GM20431 (cell line): Measurements from ENCODE around the gene NSRP1.
"Not testable (repeated sequence)": the region's sequence is repeated elsewhere in the genome, so short reads cannot be mapped to it uniquely, and the experiment has no call there.

ENCODE experiments used
- in situ Hi-C: fragments of 300-500 bp; cut with MseI, MboI; formaldehyde crosslinking; loops from one replicate; pipeline ENCODE4 v1.15.0; 2020; ENCODE audit warnings: low sequenced_read_pairs; ENCODE audit not compliant: unreplicated experiment

NSRP1 gene

DNA sequence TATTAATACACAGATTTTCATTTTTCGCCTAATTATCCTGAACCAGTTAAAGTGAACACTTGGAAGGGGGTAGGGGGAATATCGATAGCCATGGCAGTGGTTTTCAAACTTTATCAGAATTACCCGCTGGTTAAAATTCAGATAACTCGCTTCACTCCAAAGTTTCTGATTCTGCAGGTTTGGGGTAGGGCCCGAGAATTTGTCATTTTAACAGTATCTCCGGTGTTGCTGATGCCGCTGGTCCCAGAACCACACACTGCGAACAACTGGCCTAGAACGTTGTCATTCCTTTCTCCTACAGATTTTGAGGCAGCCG lies 313 bp upstream of the NSRP1 start:
- in situ Hi-C loops: loop anchor here (25.0 kb wide), 1 partner anchor 221 kb away; the partner anchor contains the start of gene TMIGD1

- in situ Hi-C loops: loop anchor here (25.0 kb wide), 1 partner anchor 220 kb away; the partner anchor contains the start of gene TMIGD1
Observed at GRCh38 chr17:30117675-30118081, 1.1 kb downstream of the NSRP1 start.

- in situ Hi-C loops: loop anchor here (25.0 kb wide), 1 partner anchor 219 kb away; the partner anchor contains the start of gene TMIGD1
Observed at GRCh38 chr17:30118635-30119034, 2.0 kb downstream of the NSRP1 start.

- in situ Hi-C loops: loop anchor here (10.0 to 25.0 kb wide), 2 partner anchors 120 to 213 kb away; partner anchors contain the start of gene TMIGD1
Observed at GRCh38 chr17:30124273-30124796, 7.7 kb downstream of the NSRP1 start.

DNA sequence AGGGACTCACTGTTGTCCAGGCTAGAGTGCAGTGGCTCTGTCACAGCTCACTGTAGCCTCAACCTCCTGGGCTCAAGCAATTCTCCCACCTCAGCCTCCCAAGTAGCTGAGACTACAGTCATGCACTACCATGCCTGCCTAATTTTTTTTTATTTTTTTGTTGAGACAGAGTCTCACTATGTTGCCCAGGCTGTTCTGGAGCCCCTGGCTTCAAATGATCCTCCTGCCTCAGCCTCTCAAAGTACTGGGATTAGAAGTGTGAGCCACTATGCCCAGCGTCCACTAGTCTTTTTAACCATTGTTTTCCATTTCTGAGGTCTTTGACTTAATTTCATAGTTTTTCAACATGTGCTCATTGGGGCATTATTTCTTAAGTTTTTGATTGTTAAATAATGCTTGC lies 13.5 kb downstream of the NSRP1 start:
- in situ Hi-C loops: no loop called here

GRCh38 chr17:30132615-30133014 lies 16.0 kb downstream of the NSRP1 start:
- in situ Hi-C loops: no loop called here

DNA sequence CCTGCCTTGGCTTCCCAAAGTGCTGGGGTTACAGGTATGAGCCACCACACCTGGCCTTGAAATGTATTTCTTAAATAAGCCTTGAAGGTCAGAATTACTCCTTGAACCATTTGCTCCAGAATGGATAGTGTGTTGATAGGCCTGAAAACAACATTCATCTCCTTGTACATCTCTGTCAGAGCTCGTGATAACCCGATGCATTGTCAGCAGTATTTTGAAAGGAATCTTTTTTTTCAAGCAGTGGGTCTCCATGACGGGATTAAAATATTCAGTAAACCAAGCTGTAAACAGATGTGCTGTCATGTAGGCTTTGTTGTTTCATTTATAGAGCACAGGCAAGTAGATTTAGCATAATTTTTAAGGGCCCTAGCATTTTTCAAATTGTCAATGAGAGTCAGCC lies 16.6 kb downstream of the NSRP1 start:
- in situ Hi-C loops: no loop called here

GRCh38 chr17:30134551-30134950 lies 17.9 kb downstream of the NSRP1 start:
- in situ Hi-C loops: no loop called here

DNA sequence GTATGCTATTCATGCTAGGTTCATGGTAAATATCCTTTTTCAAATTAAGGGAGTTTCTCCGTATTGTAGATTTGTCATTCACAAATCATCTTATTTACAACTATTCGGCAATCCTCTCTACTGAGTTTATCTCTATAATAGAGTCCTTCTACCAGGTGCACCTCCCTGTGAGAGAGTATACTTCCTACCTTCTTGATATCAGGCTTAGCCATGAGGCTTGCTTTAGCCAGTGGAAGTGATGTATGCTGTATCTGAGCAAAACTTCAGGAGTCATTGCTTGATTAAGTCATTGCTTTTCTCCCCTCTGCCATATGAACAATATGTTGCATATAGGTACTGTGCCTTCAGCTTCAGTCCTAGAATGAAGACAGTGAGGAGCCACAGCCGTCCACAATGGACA lies 20.5 kb downstream of the NSRP1 start:
- in situ Hi-C loops: no loop called here

DNA sequence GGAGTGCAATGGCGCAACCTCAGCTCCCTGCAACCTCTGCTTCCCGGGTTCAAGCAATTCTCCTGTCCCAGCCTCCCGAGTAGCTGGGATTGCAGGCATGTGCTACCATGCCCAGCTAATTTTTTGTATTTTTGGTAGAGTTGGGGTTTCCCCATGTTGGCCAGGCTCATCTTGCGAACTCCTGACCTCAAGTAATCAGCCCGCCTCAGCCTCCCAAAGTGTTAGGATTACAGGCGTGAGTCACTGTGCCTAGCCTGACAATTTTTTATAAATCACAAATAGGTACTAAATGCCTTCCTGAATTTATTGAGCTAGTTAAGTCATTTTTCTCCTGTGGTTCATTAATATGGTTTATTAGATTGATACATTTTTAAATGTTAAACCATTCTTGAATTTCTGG lies 31.2 kb downstream of the NSRP1 start:
- in situ Hi-C loops: not testable (repeated sequence)

- in situ Hi-C loops: no loop called here
Observed at GRCh38 chr17:30148376-30148775, 31.8 kb downstream of the NSRP1 start.

DNA sequence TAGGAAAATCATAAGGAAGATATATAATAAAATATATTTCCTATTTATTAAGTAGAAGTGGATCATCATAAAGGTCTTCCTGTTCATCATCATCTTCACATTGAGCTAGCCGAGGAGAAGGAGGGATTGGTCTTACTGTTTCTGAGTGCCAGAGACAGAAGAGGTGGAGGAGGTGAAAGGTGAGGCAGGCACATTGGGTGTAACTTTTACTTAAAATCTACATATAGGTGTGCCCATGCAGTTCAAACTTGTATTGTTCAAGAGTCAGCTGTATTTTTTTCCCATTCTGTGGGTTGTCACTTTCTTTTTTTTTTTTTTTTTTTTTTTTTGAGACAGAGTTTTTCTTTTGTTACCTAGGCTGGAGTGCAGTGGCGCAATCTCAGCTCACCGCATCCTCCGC lies 34.9 kb downstream of the NSRP1 start:
- in situ Hi-C loops: no loop called here

GRCh38 chr17:30153463-30153862 lies 36.8 kb downstream of the NSRP1 start:
- in situ Hi-C loops: no loop called here

GRCh38 chr17:30155389-30155788 lies 38.8 kb downstream of the NSRP1 start:
- in situ Hi-C loops: no loop called here

- in situ Hi-C loops: no loop called here
Observed at GRCh38 chr17:30158896-30159625, 42.4 kb downstream of the NSRP1 start.

- in situ Hi-C loops: no loop called here
Observed at GRCh38 chr17:30160419-30161172, 44.0 kb downstream of the NSRP1 start.

- in situ Hi-C loops: no loop called here
Observed at GRCh38 chr17:30161601-30162000, 45.0 kb downstream of the NSRP1 start.

DNA sequence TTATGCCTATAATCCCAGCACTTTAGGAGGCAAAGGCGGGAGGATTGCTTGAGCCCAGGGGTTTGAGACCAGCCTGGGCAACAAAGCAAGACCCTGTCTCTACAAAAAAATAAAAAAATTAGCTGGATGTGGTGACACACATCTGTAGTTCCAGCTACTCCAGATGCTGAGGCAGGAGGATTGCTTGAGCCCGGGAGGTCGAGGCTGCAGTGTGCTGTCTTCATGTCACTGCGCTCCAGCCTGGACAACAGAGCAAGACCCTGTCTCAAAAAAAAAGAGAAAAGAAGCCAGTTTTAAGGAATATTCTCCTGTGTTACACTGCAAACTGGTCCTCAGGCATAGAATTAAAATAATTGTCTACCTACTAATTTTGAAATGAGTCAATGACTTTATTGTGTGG lies 47.9 kb downstream of the NSRP1 start:
- in situ Hi-C loops: no loop called here

GRCh38 chr17:30165147-30165546 lies 48.5 kb downstream of the NSRP1 start:
- in situ Hi-C loops: no loop called here

DNA sequence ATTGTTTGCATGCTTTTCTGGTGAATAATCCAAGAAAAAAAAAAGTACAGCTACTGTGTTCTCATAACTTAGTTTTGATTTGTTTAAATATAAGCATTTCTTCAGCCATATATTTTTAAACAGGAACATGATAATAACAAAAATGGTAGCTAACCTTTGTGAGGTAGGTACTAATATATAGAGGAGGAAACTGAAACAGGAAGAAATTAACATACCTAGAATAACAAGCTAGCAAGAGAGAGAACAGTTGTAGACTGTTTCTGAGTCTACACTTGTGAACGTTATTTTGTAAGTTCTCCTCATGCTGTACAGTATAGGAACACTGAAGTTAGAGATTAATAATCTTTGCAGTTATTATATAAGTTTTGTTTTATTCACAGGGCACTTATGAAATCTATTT lies 49.3 kb downstream of the NSRP1 start:
- in situ Hi-C loops: no loop called here

DNA sequence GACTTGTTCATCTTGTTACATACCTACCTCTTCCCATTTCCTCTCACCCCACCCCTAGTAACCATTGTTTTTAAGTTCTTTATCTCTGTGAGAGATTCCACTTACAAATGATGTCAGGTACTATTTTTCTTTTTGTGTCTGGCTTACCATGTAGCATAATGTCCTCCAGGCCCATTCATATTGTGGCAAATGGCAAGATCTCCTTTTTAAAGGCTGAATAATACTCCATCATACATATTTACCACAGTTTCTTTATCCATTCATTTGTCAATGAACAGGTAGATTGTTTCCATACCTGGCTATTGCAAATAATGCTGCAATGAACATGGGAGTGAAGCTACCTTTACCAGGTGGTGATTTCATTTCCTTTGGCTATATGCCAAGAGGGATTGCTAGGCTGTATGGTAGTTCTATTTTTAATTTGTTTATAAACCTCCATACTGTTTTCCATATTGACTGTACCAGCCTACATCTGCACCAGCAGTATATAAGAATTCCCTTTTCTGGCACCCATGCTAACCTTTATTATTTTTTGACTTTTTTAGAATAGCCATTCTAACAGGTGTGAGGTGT lies 53.9 kb downstream of the NSRP1 start:
- in situ Hi-C loops: no loop called here
